ENCODE data around the gene SMAD4.
"Not testable (repeated sequence)": the region's sequence is repeated elsewhere in the genome, so short reads cannot be mapped to it uniquely, and the experiment has no call there.

The SMAD4 gene

GRCh38 chr18:51029694-51030536, at the start of gene SMAD4:
Gene SMAD4, plus strand, starts transcription at chr18:51030213. Its CDS starts 16,834 bp downstream, at chr18:51047047.
- FAIRE-seq = no peak
- peak; percentile 96 for DNase-seq (ENCODE audit: low spot score)

- FAIRE-seq (no peak), DNase-seq (ENCODE audit: low spot score) (no peak)
These were observed 48.6 kb upstream of the SMAD4 start for GRCh38 chr18:50981381-50981780.

GRCh38 chr18:50982086-50982801, 47.8 kb upstream of the SMAD4 start:
- FAIRE-seq (no peak), DNase-seq (ENCODE audit: low spot score) (no peak)

GRCh38 chr18:50982802-50983179, 47.2 kb upstream of the SMAD4 start:
- no peak for DNase-seq (ENCODE audit: low spot score)
- no peak for FAIRE-seq

GRCh38 chr18:50986360-50987087, 43.5 kb upstream of the SMAD4 start:
- DNase-seq (ENCODE audit: low spot score) = peak; percentile 33
- FAIRE-seq = no peak

GRCh38 chr18:50987261-50987660, 42.8 kb upstream of the SMAD4 start:
- DNase-seq (ENCODE audit: low spot score) (no peak), FAIRE-seq (no peak)

- FAIRE-seq (no peak), DNase-seq (ENCODE audit: low spot score) (no peak)
These were observed 40.3 kb upstream of the SMAD4 start for GRCh38 chr18:50989711-50990110.

GRCh38 chr18:50992351-50992762, 37.7 kb upstream of the SMAD4 start:
- FAIRE-seq (no peak), DNase-seq (ENCODE audit: low spot score) (no peak)

- FAIRE-seq (no peak), DNase-seq (ENCODE audit: low spot score) (no peak)
These were observed 36.0 kb upstream of the SMAD4 start for GRCh38 chr18:50994031-50994430.

- not testable (repeated sequence) for DNase-seq (ENCODE audit: low spot score); FAIRE-seq
These were observed 26.8 kb upstream of the SMAD4 start for GRCh38 chr18:51003174-51003573.

- no peak for DNase-seq (ENCODE audit: low spot score)
- FAIRE-seq = no peak
These were observed 23.8 kb upstream of the SMAD4 start for GRCh38 chr18:51006061-51006818.

- FAIRE-seq (no peak), DNase-seq (ENCODE audit: low spot score) (no peak)
These were observed 22.8 kb upstream of the SMAD4 start for GRCh38 chr18:51006948-51007789.

- FAIRE-seq = no peak
- no peak for DNase-seq (ENCODE audit: low spot score)
These were observed 22.2 kb upstream of the SMAD4 start for GRCh38 chr18:51007790-51008139.

- FAIRE-seq (no peak), DNase-seq (ENCODE audit: low spot score) (no peak)
These were observed 20.9 kb upstream of the SMAD4 start for GRCh38 chr18:51009072-51009471.

GRCh38 chr18:51010218-51010617, 19.8 kb upstream of the SMAD4 start:
- DNase-seq (ENCODE audit: low spot score) = no peak

GRCh38 chr18:51011709-51012108, 18.3 kb upstream of the SMAD4 start:
- DNase-seq (ENCODE audit: low spot score) (no peak), FAIRE-seq (no peak)

More at GRCh38 chr18:51010218-51010617, 19.8 kb upstream of the SMAD4 start:
- FAIRE-seq = no peak

- DNase-seq (ENCODE audit: low spot score) (no peak), FAIRE-seq (no peak)
These were observed 17.6 kb upstream of the SMAD4 start for GRCh38 chr18:51012441-51012840.

- FAIRE-seq (no peak), DNase-seq (ENCODE audit: low spot score) (no peak)
These were observed 16.8 kb upstream of the SMAD4 start for GRCh38 chr18:51013259-51013658.

- no peak for FAIRE-seq
These were observed 12.7 kb upstream of the SMAD4 start for GRCh38 chr18:51017140-51017879.

GRCh38 chr18:51020536-51020935, 9.5 kb upstream of the SMAD4 start:
- FAIRE-seq = no peak

More at GRCh38 chr18:51017140-51017879, 12.7 kb upstream of the SMAD4 start:
- no peak for DNase-seq (ENCODE audit: low spot score)

More at GRCh38 chr18:51020536-51020935, 9.5 kb upstream of the SMAD4 start:
- no peak for DNase-seq (ENCODE audit: low spot score)
